ENCODE data around the gene EPN1.

- TF ChIP-seq CTCF (IDR thresholded peaks at IDR 0.05; ENCODE audit: low read depth, low read length) (no peak), POLR2A (IDR thresholded peaks at IDR 0.05; ENCODE audit: extremely low read depth, insufficient read length) (no peak), MAX (IDR thresholded peaks at IDR 0.05; ENCODE audit: low read depth, low read length) (no peak)
Measured at GRCh38 chr19:55672418-55672817, 2.6 kb upstream of the EPN1 start.

All from NB4 (cell line).